ENCODE results near the gene PPP1R11. TPM values are rescaled to one million over a fixed set of nuclear protein-coding genes. Genes with fewer than 3 reads are reported as not detected.

PPP1R11 gene
- total RNA-seq, 1 experiment from 2014 or later, result 49.3 TPM

Small RNAs within 50 kb of the gene (small RNA-seq; reads per million reads assigned to genes)
- gene RF02218 (not detected), gene RF02219 (not detected), gene RF02220 (not detected)

Other genes with a start within 250 kb of the PPP1R11 start
- 0.56 TPM in 1 of 2 replicates, not detected in the other for gene HLA-G, start 239.4 kb upstream of the PPP1R11 start, total RNA-seq (2014; rRNA removed; shearing (Covaris generic))
- 856 and 869 TPM in 2 replicates for gene HLA-A, start 124.7 kb upstream of the PPP1R11 start, total RNA-seq (2014; rRNA removed; shearing (Covaris generic))
- 31.1 and 45.0 TPM in 2 replicates for gene POLR1H, start 5.9 kb upstream of the PPP1R11 start, total RNA-seq (2014; rRNA removed; shearing (Covaris generic))
- 3.8 and 6.5 TPM in 2 replicates for gene RNF39, start 8.6 kb downstream of the PPP1R11 start, total RNA-seq (2014; rRNA removed; shearing (Covaris generic))
- 112 and 119 TPM in 2 replicates for gene TRIM31, start 45.9 kb downstream of the PPP1R11 start, total RNA-seq (2014; rRNA removed; shearing (Covaris generic))
- not detected in 2 replicates for gene TRIM40, start 68.9 kb downstream of the PPP1R11 start, total RNA-seq (2014; rRNA removed; shearing (Covaris generic))
- 1.2 and 2.1 TPM in 2 replicates for gene TRIM10, start 94.0 kb downstream of the PPP1R11 start, total RNA-seq (2014; rRNA removed; shearing (Covaris generic))
- 13.3 and 15.1 TPM in 2 replicates for gene TRIM15, start 96.3 kb downstream of the PPP1R11 start, total RNA-seq (2014; rRNA removed; shearing (Covaris generic))
- 63.1 and 63.5 TPM in 2 replicates for gene TRIM26, start 146.2 kb downstream of the PPP1R11 start, total RNA-seq (2014; rRNA removed; shearing (Covaris generic))